Liver (tissue), 9 donors: Measurements from ENCODE around the gene PYGB. TPM values are rescaled to one million over a fixed set of nuclear protein-coding genes. Genes with fewer than 3 reads are reported as not detected.

ENCODE experiments used
- DNase-seq: peaks from one replicate; pipeline ENCODE4 v3.0.0-alpha.2; 2017; ENCODE audit warnings: low spot score
- H3K27ac ChIP-seq, 2 donors: one replicate each; pipeline ENCODE4 v1.7.0; 2013; ENCODE audit warnings: inconsistent platforms in 2 of 2, low read length in 2 of 2, control low read depth in 1 of 2, low read depth in 1 of 2, mild to moderate bottlenecking in 1 of 2
- H3K27me3 ChIP-seq, 4 donors: one replicate each; pipeline versions ENCODE4 v1.6.1 to v1.7.0; 2013; ENCODE audit warnings: low read length in 3 of 4, inconsistent platforms in 1 of 4, mild to moderate bottlenecking in 1 of 4, moderate library complexity in 1 of 4; ENCODE audit not compliant: control insufficient read depth in 4 of 4, insufficient read depth in 4 of 4
- H3K36me3 ChIP-seq, 4 donors: one replicate each; pipeline versions ENCODE4 v1.6.1 to v1.7.0; 2013; ENCODE audit warnings: low read length in 3 of 4, mild to moderate bottlenecking in 3 of 4, low read depth in 1 of 4, moderate library complexity in 1 of 4; ENCODE audit not compliant: control insufficient read depth in 4 of 4, insufficient read depth in 3 of 4
- H3K4me1 ChIP-seq, 4 donors: one replicate each; pipeline versions ENCODE4 v1.6.1 to v1.7.0; 2013; ENCODE audit warnings: low read length in 3 of 4, mild to moderate bottlenecking in 3 of 4, moderate library complexity in 1 of 4; ENCODE audit not compliant: control insufficient read depth in 4 of 4, insufficient read depth in 4 of 4
- H3K4me3 ChIP-seq, 3 donors: one replicate each; pipeline versions ENCODE4 v1.6.1 to v1.7.0; 2013; ENCODE audit warnings: low read length in 3 of 3, control low read depth in 1 of 3, low read depth in 1 of 3, mild to moderate bottlenecking in 1 of 3
- H3K9ac ChIP-seq, 2 donors: one replicate each; pipeline ENCODE4 v1.7.0; 2013; ENCODE audit warnings: low read length in 2 of 2, mild to moderate bottlenecking in 2 of 2, moderate library complexity in 2 of 2, control low read depth in 1 of 2, low read depth in 1 of 2
- H3K9me3 ChIP-seq, 4 donors: one replicate each; pipeline versions ENCODE4 v1.6.1 to v1.7.0; 2013; ENCODE audit warnings: low read length in 3 of 4; ENCODE audit not compliant: control insufficient read depth in 4 of 4
- ATF3 ChIP-seq: IDR thresholded peaks from 2 replicates; pipeline ENCODE4 v1.6.1; 2016; ENCODE audit warnings: antibody characterized with exemption
- CTCF ChIP-seq: fragments of 150-350 bp; IDR thresholded peaks from 2 replicates; pipeline ENCODE4 v1.5.1; 2017; ENCODE audit warnings: improper control_type of control experiment, low read depth, low read length; ENCODE audit not compliant: missing input control
- EGR1 ChIP-seq, 2 donors: IDR thresholded peaks; 2 replicates each; pipeline ENCODE4 v1.6.1; 2016 to 2018; ENCODE audit warnings: antibody characterized with exemption in 2 of 2, low read depth in 2 of 2
- FOXA1 ChIP-seq: IDR thresholded peaks from 2 replicates; pipeline ENCODE4 v1.6.1; 2016; ENCODE audit warnings: antibody characterized with exemption
- FOXA2 ChIP-seq: IDR thresholded peaks from 2 replicates; pipeline ENCODE4 v1.6.1; 2016; ENCODE audit warnings: antibody characterized with exemption
- GABPA ChIP-seq, 2 donors: IDR thresholded peaks in 1 of 2; conservative IDR thresholded peaks in 1 of 2; 2 replicates each; pipeline ENCODE4 v1.6.1; 2016; ENCODE audit warnings: antibody characterized with exemption in 2 of 2, mild to moderate bottlenecking in 1 of 2, moderate library complexity in 1 of 2
- HNF4A ChIP-seq, 2 donors: conservative IDR thresholded peaks; 2 replicates each; pipeline ENCODE4 v1.6.1; 2016; ENCODE audit warnings: antibody characterized with exemption in 2 of 2, mild to moderate bottlenecking in 2 of 2
- HNF4G ChIP-seq: IDR thresholded peaks from 2 replicates; pipeline ENCODE4 v1.6.1; 2016; ENCODE audit warnings: antibody characterized with exemption
- JUND ChIP-seq, 2 donors: IDR thresholded peaks; 2 replicates each; pipeline ENCODE4 v1.6.1; 2016; ENCODE audit warnings: antibody characterized with exemption in 2 of 2
- MAX ChIP-seq: IDR thresholded peaks from 2 replicates; pipeline ENCODE4 v1.6.1; 2016; ENCODE audit warnings: antibody characterized with exemption
- NR2F2 ChIP-seq: IDR thresholded peaks from 2 replicates; pipeline ENCODE4 v1.6.1; 2016; ENCODE audit warnings: antibody characterized with exemption
- RAD21 ChIP-seq, 2 donors: IDR thresholded peaks; 2 replicates each; pipeline ENCODE4 v1.6.1; 2016; ENCODE audit warnings: antibody characterized with exemption in 2 of 2, mild to moderate bottlenecking in 2 of 2
- REST ChIP-seq: IDR thresholded peaks from 2 replicates; pipeline ENCODE4 v1.6.1; 2016; ENCODE audit warnings: antibody characterized with exemption, mild to moderate bottlenecking
- RXRA ChIP-seq, 2 donors: IDR thresholded peaks; 2 replicates each; pipeline ENCODE4 v1.6.1; 2017 to 2018; ENCODE audit warnings: antibody characterized with exemption in 2 of 2, mild to moderate bottlenecking in 1 of 2
- TAF1 ChIP-seq: conservative IDR thresholded peaks from 2 replicates; pipeline ENCODE4 v1.6.1; 2016; ENCODE audit warnings: antibody characterized with exemption, mild to moderate bottlenecking
- YY1 ChIP-seq: IDR thresholded peaks from 2 replicates; pipeline ENCODE4 v1.6.1; 2016; ENCODE audit warnings: antibody characterized with exemption, mild to moderate bottlenecking
- ZBTB33 ChIP-seq: IDR thresholded peaks from 2 replicates; pipeline ENCODE4 v1.6.1; 2016; ENCODE audit warnings: antibody characterized with exemption
- WGBS: extraction: QIAGEN DNeasy Blood & Tissue Kit; methylation state at CpG from one replicate; pipeline ENCODE4 v1.1.7; 2013; 5-methylcytosine and 5-hydroxymethylcytosine counted together
- polyA plus RNA-seq, 2 donors: library from polyadenylated mRNA; stranded (reverse) in 1 of 2; unstranded in 1 of 2; fragments of 200-250 nt in 1 of 2; fragments of >200 nt in 1 of 2; fragmentation: Nextera tagmentation in 1 of 2; extraction: Ambion mirVana in 1 of 2; gene quantifications; one replicate each; pipeline versions ENCODE4 v1.2.1 to v1.2.3, GENCODE V29; 2013 to 2015
- total RNA-seq, 2 donors: library from RNA; depleted of rRNA; stranded (reverse); fragments of >200 nt; gene quantifications; one replicate each; pipeline ENCODE4 v1.2.3, GENCODE V29; 2014
- donor health status: healthy.
- donor health status: healthy.
- donor health status: healthy.
- donor health status: healthy.
- donor health status: healthy.

The PYGB gene
- total and polyA plus RNA-seq, 4 donors = 3.6 to 11.7 (median 9.8) TPM

- TF ChIP-seq EGR1 (IDR thresholded peaks at IDR 0.05; ENCODE audit: low read depth in 2 of 2) (no peak), FOXA1 (no peak), MAX (no peak), HNF4A (conservative IDR thresholded peaks at IDR 0.05) (no peak), HNF4G (no peak), RXRA (IDR thresholded peaks at IDR 0.05) (no peak), FOXA2 (no peak), YY1 (no peak), RAD21 (IDR thresholded peaks at IDR 0.05) (no peak), NR2F2 (no peak), ATF3 (no peak), GABPA (IDR thresholded peaks at IDR 0.05 in 1 of 2, conservative IDR thresholded peaks at IDR 0.05 in 1 of 2) (no peak), REST (no peak), JUND (IDR thresholded peaks at IDR 0.05) (no peak), ZBTB33 (no peak)
- peaks cover 3 to 36% (median 17%) of the 10 kb centered on the region in 4 donors for H3K4me1 ChIP-seq
- H3K4me3 ChIP-seq = no peak overlapping the region
- no peak for DNase-seq
- 93% methylated on average over 4 of the region's 4 CpGs for WGBS
- no peaks in the 10 kb centered on the region for H3K27me3 ChIP-seq
- no peak overlapping the region for H3K27ac ChIP-seq
- H3K9me3 ChIP-seq = no peaks in the 10 kb centered on the region
- no peak overlapping the region for H3K9ac ChIP-seq
- H3K36me3 ChIP-seq = no peaks in the 10 kb centered on the region
Measured at GRCh38 chr20:25251558-25251957, 3.7 kb downstream of the PYGB start.

- Histone ChIP-seq H3K9me3 (no peaks in the 10 kb centered on the region), H3K9ac (no peak overlapping the region), H3K27ac (no peak overlapping the region), H3K4me1 (peaks cover 2 to 35% (median 11%) of the 10 kb centered on the region in 4 donors), H3K4me3 (no peak overlapping the region), H3K36me3 (no peaks in the 10 kb centered on the region), H3K27me3 (no peaks in the 10 kb centered on the region)
- WGBS = 84% methylated on average over 6 of the region's 6 CpGs
- DNase-seq = no peak
- no peak for TF ChIP-seq GABPA (IDR thresholded peaks at IDR 0.05 in 1 of 2, conservative IDR thresholded peaks at IDR 0.05 in 1 of 2)
- no peak for TF ChIP-seq HNF4A (conservative IDR thresholded peaks at IDR 0.05)
- no peak for TF ChIP-seq RXRA (IDR thresholded peaks at IDR 0.05)
- no peak for TF ChIP-seq TAF1
- TF ChIP-seq CTCF = no peak
- TF ChIP-seq ATF3 = no peak
- no peak for TF ChIP-seq REST
- TF ChIP-seq FOXA2 = no peak
- no peak for TF ChIP-seq YY1
- TF ChIP-seq JUND (IDR thresholded peaks at IDR 0.05) = no peak
- TF ChIP-seq RAD21 (IDR thresholded peaks at IDR 0.05) = no peak
Measured at GRCh38 chr20:25252230-25252651, 4.4 kb downstream of the PYGB start.
